Neuron (in vitro differentiated cells): ENCODE data around the gene EIF4E.
A peak's percentile ranks its signal among the peaks of the same experiment; 100 is the strongest.

ENCODE experiments used
- H2AFZ ChIP-seq: one replicate; pipeline ENCODE4 v1.6.1; 2013; ENCODE audit warnings: low read depth, mild to moderate bottlenecking, inconsistent platforms, low read length, moderate library complexity
- H3K27me3 ChIP-seq: one replicate; pipeline ENCODE4 v1.6.1; 2013; ENCODE audit warnings: low read length; ENCODE audit not compliant: insufficient read depth
- H3K36me3 ChIP-seq: one replicate; pipeline ENCODE4 v1.6.1; 2013; ENCODE audit warnings: low read length; ENCODE audit not compliant: insufficient read depth
- H3K4me1 ChIP-seq: one replicate; pipeline ENCODE4 v1.6.1; 2013; ENCODE audit warnings: low read length; ENCODE audit not compliant: insufficient read depth
- H3K4me3 ChIP-seq: 2 replicates; pipeline ENCODE4 v1.5.1; 2013; ENCODE audit warnings: mild to moderate bottlenecking, low read length, moderate library complexity
- H3K9me3 ChIP-seq: one replicate; pipeline ENCODE4 v1.6.1; 2013; ENCODE audit warnings: low read length

EIF4E gene, protein sequence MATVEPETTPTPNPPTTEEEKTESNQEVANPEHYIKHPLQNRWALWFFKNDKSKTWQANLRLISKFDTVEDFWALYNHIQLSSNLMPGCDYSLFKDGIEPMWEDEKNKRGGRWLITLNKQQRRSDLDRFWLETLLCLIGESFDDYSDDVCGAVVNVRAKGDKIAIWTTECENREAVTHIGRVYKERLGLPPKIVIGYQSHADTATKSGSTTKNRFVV

DNA sequence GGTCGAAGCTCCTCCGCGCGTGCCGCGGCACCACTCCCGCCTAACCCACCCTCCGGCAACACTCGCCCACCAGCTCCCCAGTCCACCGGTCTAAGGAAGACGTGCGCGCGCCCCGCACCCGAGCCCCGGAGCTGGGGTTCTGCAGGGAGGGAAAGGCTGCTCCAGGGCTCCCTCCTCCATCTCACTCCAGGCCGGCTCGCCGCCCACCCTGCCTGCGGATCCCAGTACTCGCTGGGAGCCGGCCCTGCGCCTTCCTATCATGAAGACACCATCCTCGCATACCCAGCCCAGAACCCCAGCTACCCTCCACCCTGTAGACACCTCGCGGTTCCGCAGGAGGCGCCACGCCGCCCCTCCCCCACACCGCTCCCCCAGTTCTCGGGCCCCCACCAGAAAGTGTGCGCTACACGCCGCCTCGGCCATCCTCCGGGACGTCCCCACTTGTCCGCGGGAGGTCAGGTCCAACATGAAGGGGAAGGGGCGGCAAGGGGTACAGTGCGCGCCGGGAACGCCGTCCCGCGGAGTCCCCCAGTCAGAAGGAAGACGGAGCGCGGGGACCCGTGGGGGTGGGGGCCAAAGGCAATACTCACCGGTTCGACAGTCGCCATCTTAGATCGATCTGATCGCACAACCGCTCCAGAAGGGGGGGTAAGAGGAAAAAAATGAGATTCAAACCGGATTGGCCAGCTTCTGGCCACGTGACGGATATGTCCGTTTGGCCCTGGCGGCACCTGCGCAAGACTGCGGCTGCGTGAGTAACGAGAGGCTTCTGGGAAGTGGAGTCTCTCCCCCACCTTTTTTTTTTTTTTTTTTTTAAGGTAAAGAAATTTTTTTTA is at the start of gene EIF4E:
Gene EIF4E (minus strand): TSS at position 629 of the 836 bp plus-strand sequence. CDS start 21 bp downstream, at position 608.
- H3K4me1 ChIP-seq, result peaks cover 6% of the 10 kb centered on the region

DNA sequence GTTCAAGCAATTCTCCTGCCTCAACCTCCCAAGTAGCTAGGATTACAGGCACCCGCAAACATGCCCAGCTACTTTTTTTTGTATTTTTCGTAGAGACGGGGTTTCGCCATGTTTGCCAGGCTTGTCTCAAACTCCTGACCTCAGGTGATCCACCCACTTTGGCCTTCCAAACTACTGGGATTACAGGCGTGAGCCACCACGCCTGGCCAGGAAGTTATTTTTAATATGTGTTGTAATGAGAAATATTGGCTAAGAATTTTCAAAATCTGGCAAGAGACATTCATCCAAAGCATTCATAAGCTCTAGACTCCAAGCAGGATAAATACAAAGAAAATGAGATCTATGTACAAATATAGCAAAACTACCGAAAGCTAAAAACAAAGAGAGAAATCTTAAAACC is 48.6 kb upstream of the EIF4E start:
- Histone ChIP-seq H2AFZ (no peak overlapping the region), H3K4me1 (no peaks in the 10 kb centered on the region), H3K4me3 (no peak overlapping the region), H3K27me3 (no peaks in the 10 kb centered on the region), H3K36me3 (no peaks in the 10 kb centered on the region), H3K9me3 (no peaks in the 10 kb centered on the region)

More for the DNA sequence above, at the start of gene EIF4E:
- Histone ChIP-seq H3K9me3 (no peaks in the 10 kb centered on the region), H3K27me3 (no peaks in the 10 kb centered on the region), H2AFZ (peak within 1 kb of the TSS; percentile 86), H3K36me3 (peaks cover 10% of the 10 kb centered on the region), H3K4me3 (peak within 1 kb of the TSS; percentile 77)

DNA sequence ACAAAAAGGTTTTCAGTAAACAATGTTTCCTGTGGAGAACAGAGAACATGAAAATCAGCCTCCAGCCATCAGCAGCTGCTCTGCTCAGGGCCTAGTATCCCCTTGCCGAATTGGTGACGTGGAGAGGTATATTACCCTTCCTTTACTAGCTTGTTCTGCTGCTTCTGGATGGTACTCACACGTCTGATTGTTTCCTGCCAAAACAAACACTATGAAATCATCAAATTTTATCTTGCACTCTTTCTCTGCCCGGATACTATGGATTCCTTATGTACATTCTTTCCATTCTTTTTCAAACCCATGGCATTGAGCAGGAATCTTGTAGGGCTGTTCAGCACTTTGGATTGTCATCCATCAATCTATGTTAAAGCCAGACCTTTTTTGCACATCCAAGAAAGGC is 47.8 kb upstream of the EIF4E start:
- Histone ChIP-seq H2AFZ (no peak overlapping the region), H3K4me3 (no peak overlapping the region), H3K27me3 (no peaks in the 10 kb centered on the region), H3K36me3 (no peaks in the 10 kb centered on the region), H3K9me3 (no peaks in the 10 kb centered on the region), H3K4me1 (no peaks in the 10 kb centered on the region)

DNA sequence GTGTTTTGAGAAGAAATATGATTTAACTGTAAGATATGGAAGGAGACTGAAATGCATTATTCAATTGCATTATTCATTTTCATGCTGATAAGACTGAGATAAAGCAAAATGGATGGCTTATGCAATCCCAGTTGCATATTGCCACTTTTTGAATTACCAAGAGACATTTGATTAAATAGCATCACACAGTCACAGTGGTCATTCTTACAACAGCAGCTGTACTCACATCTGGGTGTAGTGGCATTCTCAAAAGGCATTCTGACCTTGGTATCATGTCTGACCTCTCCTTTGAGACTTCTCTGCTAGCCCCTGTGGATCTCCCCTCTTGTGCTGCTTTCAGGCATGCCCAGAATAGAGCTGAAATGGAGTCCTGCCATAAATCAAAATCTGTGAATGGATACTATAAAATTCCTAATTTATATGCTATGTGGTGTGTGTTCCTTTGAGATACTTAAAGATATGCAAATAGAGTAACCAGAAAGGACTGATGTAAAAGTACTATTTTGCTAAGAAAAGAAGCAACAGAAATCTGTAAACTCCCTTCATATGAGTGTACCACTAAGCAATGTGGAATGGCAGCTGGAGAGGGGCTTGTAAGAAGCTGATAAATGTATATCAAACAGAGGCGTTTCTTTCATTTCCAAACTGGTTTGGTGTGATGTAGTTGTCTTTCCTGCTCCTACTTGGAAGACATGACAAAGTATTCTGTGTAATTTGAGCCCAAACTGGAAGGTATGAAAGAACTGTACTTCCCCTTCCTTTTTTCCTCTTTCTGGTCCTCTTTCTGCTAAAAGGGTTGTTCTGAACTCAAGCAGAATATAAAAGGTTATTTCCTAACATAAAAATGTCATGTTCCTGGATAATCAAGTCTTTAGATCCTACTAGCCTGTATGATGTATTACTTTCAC is 41.2 kb upstream of the EIF4E start:
- Histone ChIP-seq H3K4me3 (no peak overlapping the region), H3K9me3 (no peaks in the 10 kb centered on the region), H2AFZ (peak overlapping the region; percentile 90), H3K27me3 (no peaks in the 10 kb centered on the region), H3K36me3 (no peaks in the 10 kb centered on the region), H3K4me1 (peaks cover 10% of the 10 kb centered on the region)

DNA sequence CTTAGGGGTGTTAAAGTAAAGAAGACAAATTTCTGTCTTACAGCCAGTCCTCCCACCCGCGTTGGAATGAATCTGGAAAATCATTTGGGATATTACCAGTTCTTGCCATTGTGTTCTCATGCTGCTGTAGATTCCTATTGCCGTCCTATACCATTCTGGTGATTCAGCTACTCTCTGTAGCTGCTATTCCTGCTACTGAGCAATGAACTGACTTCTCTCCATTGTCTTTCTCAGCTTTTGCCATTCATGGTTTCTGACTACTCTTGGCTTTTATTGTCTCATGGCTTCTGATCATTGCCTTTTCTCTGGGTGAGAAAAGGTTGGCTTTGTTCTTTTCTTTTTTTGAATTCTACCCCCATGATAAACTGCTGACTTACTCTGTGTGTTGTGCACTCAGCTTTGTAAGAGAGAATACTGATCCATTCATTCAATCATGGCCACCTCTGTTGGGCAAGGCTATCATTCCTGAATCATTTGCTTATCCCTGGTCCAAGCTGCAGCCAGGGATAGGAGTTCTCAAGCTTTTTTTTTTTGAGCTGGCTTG is 38.9 kb upstream of the EIF4E start:
- Histone ChIP-seq H3K4me3 (no peak overlapping the region), H2AFZ (no peak overlapping the region), H3K27me3 (no peaks in the 10 kb centered on the region), H3K4me1 (peaks cover 10% of the 10 kb centered on the region), H3K36me3 (no peaks in the 10 kb centered on the region), H3K9me3 (no peaks in the 10 kb centered on the region)

DNA sequence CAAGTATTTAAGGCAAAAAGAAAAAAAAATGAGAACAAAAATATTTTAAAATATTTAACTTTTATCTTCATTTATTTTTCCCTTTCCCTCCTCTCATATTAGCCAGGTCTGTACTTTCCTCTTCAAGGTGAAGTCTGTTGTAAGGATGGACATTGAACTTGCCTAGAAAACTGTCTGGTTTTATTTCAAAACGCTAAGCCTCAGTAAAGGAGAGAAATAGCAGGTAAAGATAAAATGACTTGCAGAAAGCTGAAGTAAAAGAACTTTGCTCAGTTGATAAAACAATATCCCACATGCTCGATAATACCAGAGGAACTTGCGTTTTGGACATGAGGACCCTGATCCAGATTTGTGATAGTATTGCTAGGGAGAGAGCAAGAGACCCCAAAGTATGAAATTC is 38.0 kb upstream of the EIF4E start:
- H3K36me3 ChIP-seq, result no peaks in the 10 kb centered on the region
- peaks cover 10% of the 10 kb centered on the region for H3K4me1 ChIP-seq
- H2AFZ ChIP-seq, result no peak overlapping the region
- H3K9me3 ChIP-seq, result no peaks in the 10 kb centered on the region
- no peaks in the 10 kb centered on the region for H3K27me3 ChIP-seq
- no peak overlapping the region for H3K4me3 ChIP-seq

DNA sequence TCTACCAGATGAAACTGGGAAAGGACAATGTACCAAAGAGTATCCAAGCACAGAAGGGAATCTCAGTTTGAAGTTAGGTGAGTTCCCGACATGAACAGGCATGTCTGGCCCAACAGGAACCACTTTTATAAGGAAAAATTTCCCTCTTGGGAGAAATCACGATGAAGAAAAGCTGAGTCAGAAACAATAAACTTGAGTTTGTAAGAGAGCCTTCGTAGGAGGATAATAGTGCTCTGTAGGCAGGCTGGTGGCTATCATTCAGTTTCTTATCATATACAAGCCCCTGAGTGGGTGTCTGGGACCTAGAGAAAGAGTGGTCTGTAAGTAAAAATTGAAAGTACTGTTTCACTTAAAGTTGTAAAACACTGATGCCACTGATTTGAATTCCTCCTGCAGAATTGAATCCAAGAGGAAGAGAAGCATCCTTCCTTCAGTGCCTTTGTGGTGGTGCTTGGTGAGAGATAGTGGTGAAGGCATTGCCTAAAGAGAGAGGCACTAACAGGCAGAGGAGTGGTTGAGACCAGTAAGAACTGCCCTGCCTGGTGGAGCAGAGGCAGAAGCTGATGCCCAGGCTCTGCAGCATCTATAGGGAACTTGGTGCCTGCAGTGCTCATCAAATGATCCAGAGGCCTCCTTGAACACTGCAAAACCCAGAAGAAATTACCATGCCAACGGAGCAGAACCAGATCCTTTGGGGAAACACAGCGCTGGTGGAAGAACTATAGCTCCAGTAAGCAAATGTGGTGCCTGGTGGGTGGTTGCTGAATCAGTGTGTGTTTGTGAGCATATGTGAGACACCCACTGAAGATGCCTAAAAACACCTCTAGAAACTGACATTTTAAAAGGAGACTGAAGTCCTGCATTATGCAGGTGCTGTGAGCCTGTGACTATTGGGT is 34.9 kb upstream of the EIF4E start:
- Histone ChIP-seq H3K4me3 (no peak overlapping the region), H3K36me3 (no peaks in the 10 kb centered on the region), H3K9me3 (no peaks in the 10 kb centered on the region), H3K4me1 (no peaks in the 10 kb centered on the region), H3K27me3 (no peaks in the 10 kb centered on the region), H2AFZ (peak overlapping the region; percentile 14)

DNA sequence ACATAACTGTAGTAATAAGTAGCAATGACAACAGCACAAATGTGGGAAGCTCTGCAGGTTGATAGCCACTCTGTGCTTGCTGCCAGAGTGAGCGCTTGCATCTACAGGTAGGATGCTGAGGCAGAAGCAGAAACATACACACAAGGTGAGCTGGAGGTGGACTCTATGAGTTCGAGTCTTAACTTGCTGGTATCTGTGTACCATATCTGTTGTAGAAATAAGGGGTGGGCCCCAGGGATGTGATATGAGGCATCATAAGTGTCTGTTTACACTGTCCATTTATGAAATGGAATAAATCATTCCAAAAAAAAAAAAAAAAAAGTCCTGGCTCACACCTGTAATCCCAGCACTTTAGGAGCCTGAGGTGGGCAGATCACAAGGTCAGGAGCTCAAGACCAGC is 32.8 kb upstream of the EIF4E start:
- Histone ChIP-seq H3K4me1 (no peaks in the 10 kb centered on the region), H3K36me3 (no peaks in the 10 kb centered on the region), H3K27me3 (no peaks in the 10 kb centered on the region), H2AFZ (no peak overlapping the region), H3K9me3 (no peaks in the 10 kb centered on the region), H3K4me3 (no peak overlapping the region)

DNA sequence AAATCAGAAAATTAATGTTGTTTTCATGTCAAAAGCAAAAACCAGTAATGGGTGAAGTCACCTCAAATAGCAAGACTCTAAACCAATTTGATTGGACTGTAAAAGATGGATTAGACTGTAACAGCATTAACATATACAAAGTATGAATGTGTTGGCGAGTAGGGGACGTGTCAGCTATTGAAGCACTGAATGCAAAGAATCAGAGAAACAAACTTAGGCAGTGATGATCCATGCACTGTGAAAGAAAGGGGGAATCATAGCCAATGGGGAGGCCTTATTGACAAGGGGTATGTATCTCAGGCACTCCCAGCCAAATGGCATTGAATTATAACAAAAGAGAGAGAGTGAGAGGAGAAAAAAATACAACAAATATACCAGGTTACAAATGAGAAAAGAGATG is 30.5 kb upstream of the EIF4E start:
- Histone ChIP-seq H3K36me3 (no peaks in the 10 kb centered on the region), H3K4me3 (no peak overlapping the region), H2AFZ (no peak overlapping the region), H3K4me1 (no peaks in the 10 kb centered on the region), H3K9me3 (no peaks in the 10 kb centered on the region), H3K27me3 (no peaks in the 10 kb centered on the region)

DNA sequence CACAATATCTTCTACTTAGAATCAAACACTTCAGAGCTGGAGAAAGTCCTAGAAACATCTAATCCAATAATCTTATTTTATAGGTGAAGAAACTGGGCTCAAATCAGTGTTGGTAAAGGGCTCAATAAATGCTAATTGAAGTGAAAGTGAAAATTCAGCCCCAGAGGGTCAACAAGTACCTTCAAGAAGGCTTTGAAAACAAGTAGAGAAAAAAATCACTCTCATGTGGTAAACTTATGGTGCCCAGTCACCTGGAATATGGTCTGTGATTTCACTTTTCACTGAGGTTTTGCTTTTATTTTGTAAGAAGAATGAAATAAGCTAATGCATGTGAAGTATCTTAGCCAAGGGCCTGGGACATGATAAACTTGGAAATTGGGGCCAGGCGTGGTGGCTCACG is 29.1 kb upstream of the EIF4E start:
- Histone ChIP-seq H3K36me3 (no peaks in the 10 kb centered on the region), H3K4me3 (no peak overlapping the region), H2AFZ (no peak overlapping the region)

DNA sequence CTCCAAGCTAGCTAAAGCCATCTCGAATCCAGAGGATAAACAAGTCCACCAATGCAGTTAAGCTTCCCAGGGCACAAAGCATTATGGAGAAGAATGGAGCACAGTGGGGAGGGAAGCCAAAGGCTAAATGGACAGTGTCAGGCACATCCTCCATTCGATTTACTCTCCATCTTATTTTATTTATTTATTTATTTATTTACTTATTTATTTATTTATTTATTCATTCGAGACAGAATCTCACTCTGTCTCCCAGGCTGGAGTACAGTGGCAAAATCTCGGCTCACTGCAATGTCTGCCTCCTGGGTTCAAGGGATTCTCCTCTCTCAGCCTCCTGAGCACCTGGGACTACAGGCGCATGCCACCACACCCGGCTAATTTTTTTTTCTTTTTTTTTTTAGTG is 26.3 kb upstream of the EIF4E start:
- H3K36me3 ChIP-seq, result no peaks in the 10 kb centered on the region
- H3K9me3 ChIP-seq, result no peaks in the 10 kb centered on the region
- no peak overlapping the region for H3K4me3 ChIP-seq
- no peaks in the 10 kb centered on the region for H3K4me1 ChIP-seq
- no peak overlapping the region for H2AFZ ChIP-seq
- H3K27me3 ChIP-seq, result no peaks in the 10 kb centered on the region

More for the DNA sequence above, 29.1 kb upstream of the EIF4E start:
- Histone ChIP-seq H3K4me1 (no peaks in the 10 kb centered on the region), H3K9me3 (no peaks in the 10 kb centered on the region), H3K27me3 (no peaks in the 10 kb centered on the region)

DNA sequence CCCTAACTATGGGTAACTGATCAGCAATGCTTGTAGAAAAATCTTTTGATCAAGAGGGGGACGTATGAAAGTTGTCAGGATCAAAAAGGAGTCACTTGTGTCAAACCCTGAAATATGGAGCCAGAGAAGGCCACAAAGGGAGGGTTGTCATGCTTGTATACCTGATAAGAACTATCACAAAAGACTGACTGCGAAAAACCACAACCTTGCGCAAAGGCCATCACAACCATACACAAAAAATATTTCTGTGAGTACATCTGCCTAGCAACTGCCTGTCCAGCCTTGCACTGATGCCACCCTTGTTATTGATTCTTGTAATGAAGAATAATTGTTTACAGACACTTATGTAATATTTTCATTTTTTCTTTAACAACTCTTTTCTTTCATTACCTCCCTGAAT is 22.8 kb upstream of the EIF4E start:
- H3K27me3 ChIP-seq, result no peaks in the 10 kb centered on the region

More for the DNA sequence above, 22.8 kb upstream of the EIF4E start:
- no peaks in the 10 kb centered on the region for H3K4me1 ChIP-seq
- no peaks in the 10 kb centered on the region for H3K36me3 ChIP-seq
- no peaks in the 10 kb centered on the region for H3K9me3 ChIP-seq
- H3K4me3 ChIP-seq, result no peak overlapping the region
- no peak overlapping the region for H2AFZ ChIP-seq
